Suprapubic skin (tissue), 4 donors: ENCODE data around the gene ETV5. TPM values are rescaled to one million over a fixed set of nuclear protein-coding genes. Genes with fewer than 3 reads are reported as not detected.

Source experiments
- DNase-seq, 2 donors: peaks; one replicate each; pipeline ENCODE4 v3.0.0-alpha.2; 2019; ENCODE audit warnings: low spot score in 2 of 2
- H3K27ac ChIP-seq: fragments of 200-600 bp; sonication (generic); one replicate; pipeline ENCODE4 v1.5.1; 2019
- H3K27me3 ChIP-seq: fragments of 200-600 bp; sonication (generic); one replicate; pipeline ENCODE4 v1.5.1; 2019
- H3K36me3 ChIP-seq: fragments of 200-600 bp; sonication (generic); one replicate; pipeline ENCODE4 v1.5.1; 2019
- H3K4me1 ChIP-seq: fragments of 200-600 bp; sonication (generic); one replicate; pipeline ENCODE4 v1.5.1; 2019
- H3K4me3 ChIP-seq: fragments of 200-600 bp; sonication (generic); one replicate; pipeline ENCODE4 v1.5.1; 2019; ENCODE audit warnings: mild to moderate bottlenecking
- H3K9me3 ChIP-seq: fragments of 200-600 bp; sonication (generic); one replicate; pipeline ENCODE4 v1.5.1; 2019
- CTCF ChIP-seq, 2 donors: fragments of 200-600 bp in 1 of 2; fragments of 450-650 bp in 1 of 2; sonication (generic) in 1 of 2; IDR thresholded peaks; one replicate each; pipeline ENCODE4 v1.5.1; 2016 to 2019; ENCODE audit warnings: antibody characterized with exemption in 2 of 2, mild to moderate bottlenecking in 1 of 2, moderate library complexity in 1 of 2
- EP300 ChIP-seq: sonication (generic); formaldehyde crosslinking; IDR thresholded peaks from one replicate; pipeline ENCODE4 v1.6.1; 2017; ENCODE audit warnings: antibody characterized with exemption
- POLR2A ChIP-seq, 2 donors: fragments of 450-650 bp; IDR thresholded peaks; one replicate each; pipeline ENCODE4 v1.6.1; 2017; ENCODE audit warnings: antibody characterized with exemption in 2 of 2, mild to moderate bottlenecking in 2 of 2, moderate library complexity in 2 of 2
- POLR2AphosphoS5 ChIP-seq, 3 donors: sonication (generic); formaldehyde crosslinking; IDR thresholded peaks; one replicate each; pipeline ENCODE4 v1.6.1; 2017; ENCODE audit warnings: antibody characterized with exemption in 3 of 3
- WGBS: methylation state at CpG from one replicate; pipeline ENCODE4 v1.1.5; 2018; 5-methylcytosine and 5-hydroxymethylcytosine counted together
- total RNA-seq, 4 donors: library from RNA; depleted of rRNA; stranded (reverse); fragments of >200 nt; gene quantifications; one replicate each; pipeline ENCODE4 v1.1.0, GENCODE V29; 2016

The ETV5 gene
- total RNA-seq, 4 donors from 2014 or later: 11.2 to 28.6 (median 16.7) TPM

GRCh38 chr3:186132487-186132886 lies 23.6 kb upstream of the ETV5 start:
- Histone ChIP-seq H3K27me3 (no peaks in the 10 kb centered on the region), H3K4me1 (no peaks in the 10 kb centered on the region), H3K36me3 (no peaks in the 10 kb centered on the region), H3K9me3 (no peaks in the 10 kb centered on the region), H3K27ac (no peak overlapping the region), H3K4me3 (no peak overlapping the region)
- 82% methylated on average over 1 of the region's 2 CpGs for WGBS
- TF ChIP-seq EP300: no peak
- TF ChIP-seq POLR2AphosphoS5 (IDR thresholded peaks at IDR 0.05): no peak
- TF ChIP-seq CTCF (IDR thresholded peaks at IDR 0.05): no peak
- no peak for TF ChIP-seq POLR2A (IDR thresholded peaks at IDR 0.05)
- no peak for DNase-seq

GRCh38 chr3:186129206-186129605 lies 20.3 kb upstream of the ETV5 start:
- no peaks in the 10 kb centered on the region for H3K9me3 ChIP-seq
- DNase-seq: no peak
- no peak for TF ChIP-seq POLR2AphosphoS5 (IDR thresholded peaks at IDR 0.05)
- no peak for TF ChIP-seq CTCF (IDR thresholded peaks at IDR 0.05)
- TF ChIP-seq EP300: no peak
- no peak for TF ChIP-seq POLR2A (IDR thresholded peaks at IDR 0.05)
- whole genome bisulfite sequencing: 88% methylated on average over 4 of the region's 4 CpGs
- no peak overlapping the region for H3K4me3 ChIP-seq
- no peaks in the 10 kb centered on the region for H3K27me3 ChIP-seq
- H3K27ac ChIP-seq: no peak overlapping the region
- H3K36me3 ChIP-seq: no peaks in the 10 kb centered on the region
- H3K4me1 ChIP-seq: no peaks in the 10 kb centered on the region

DNA sequence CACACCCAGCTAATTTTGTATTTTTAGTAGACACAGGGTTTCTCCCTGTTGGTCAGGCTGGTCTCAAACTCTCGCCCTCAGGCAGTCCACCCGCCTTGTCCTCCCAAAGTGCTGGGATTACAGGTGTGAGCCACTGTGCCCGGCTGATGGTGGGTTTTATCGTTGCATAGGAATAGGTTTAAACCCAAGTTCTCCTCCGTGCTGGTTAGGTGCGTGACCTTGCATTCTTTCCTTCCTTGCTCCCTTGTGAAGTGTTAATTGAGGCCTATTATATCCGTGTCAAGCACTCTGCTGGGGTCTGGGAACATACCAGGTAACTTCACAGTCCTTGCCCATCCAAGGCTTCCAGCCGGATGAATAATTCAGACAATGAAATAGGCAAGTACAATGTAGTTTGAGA lies 19.3 kb upstream of the ETV5 start:
- DNase-seq: no peak
- H3K4me1 ChIP-seq: no peaks in the 10 kb centered on the region
- no peaks in the 10 kb centered on the region for H3K27me3 ChIP-seq
- TF ChIP-seq POLR2AphosphoS5 (IDR thresholded peaks at IDR 0.05) (no peak), EP300 (no peak), CTCF (IDR thresholded peaks at IDR 0.05) (no peak), POLR2A (IDR thresholded peaks at IDR 0.05) (no peak)
- 81% methylated on average over 8 of the region's 8 CpGs for WGBS
- no peaks in the 10 kb centered on the region for H3K36me3 ChIP-seq
- H3K27ac ChIP-seq: no peak overlapping the region
- no peaks in the 10 kb centered on the region for H3K9me3 ChIP-seq
- H3K4me3 ChIP-seq: no peak overlapping the region

GRCh38 chr3:186127463-186127862 lies 18.6 kb upstream of the ETV5 start:
- Histone ChIP-seq H3K36me3 (no peaks in the 10 kb centered on the region), H3K4me1 (peaks cover 1% of the 10 kb centered on the region), H3K27me3 (no peaks in the 10 kb centered on the region), H3K4me3 (no peak overlapping the region), H3K9me3 (no peaks in the 10 kb centered on the region), H3K27ac (no peak overlapping the region)
- no peak for TF ChIP-seq POLR2AphosphoS5 (IDR thresholded peaks at IDR 0.05)
- TF ChIP-seq POLR2A (IDR thresholded peaks at IDR 0.05): no peak
- TF ChIP-seq EP300: no peak
- no peak for TF ChIP-seq CTCF (IDR thresholded peaks at IDR 0.05)
- no peak for DNase-seq
- WGBS: 88% methylated on average over 7 of the region's 7 CpGs

DNA sequence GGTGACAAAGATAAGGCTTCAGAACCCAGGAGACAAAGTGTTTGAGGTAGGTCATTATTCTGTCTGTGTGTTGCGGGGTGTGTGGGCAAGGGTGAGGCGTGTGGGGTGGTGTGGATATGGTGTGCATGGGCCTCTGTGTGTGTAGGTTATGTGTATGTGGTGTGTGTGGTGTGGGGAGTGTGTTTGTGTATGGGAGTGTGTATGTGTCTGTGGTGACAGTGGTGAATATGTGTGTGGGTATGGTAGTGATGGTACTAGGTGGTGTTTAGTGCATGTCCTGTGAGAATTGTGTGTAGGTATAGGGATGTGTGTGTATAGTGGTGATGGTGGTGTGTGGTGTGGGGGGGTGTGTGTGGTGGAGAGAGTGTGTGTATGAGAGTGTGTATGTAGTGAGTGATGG lies 16.2 kb upstream of the ETV5 start:
- WGBS: 73% methylated on average over 2 of the region's 2 CpGs
- Histone ChIP-seq H3K27me3 (no peaks in the 10 kb centered on the region), H3K36me3 (no peaks in the 10 kb centered on the region), H3K9me3 (no peaks in the 10 kb centered on the region), H3K27ac (no peak overlapping the region), H3K4me3 (no peak overlapping the region), H3K4me1 (peaks cover 8% of the 10 kb centered on the region)
- no peak for TF ChIP-seq EP300
- TF ChIP-seq CTCF (IDR thresholded peaks at IDR 0.05): no peak
- no peak for TF ChIP-seq POLR2AphosphoS5 (IDR thresholded peaks at IDR 0.05)
- TF ChIP-seq POLR2A (IDR thresholded peaks at IDR 0.05): no peak
- DNase-seq: no peak
